Stimulated activated CD8-positive, alpha-beta memory T cell treated with anti-CD3 and anti-CD28 coated beads, Interleukin-15, amount 100 ng/mL, for 48 hours (primary cell): ENCODE measurements around the gene UCP3.

Source experiments
- DNase-seq, 2 donors: peaks; one replicate each; pipeline ENCODE4 v3.0.0-alpha.2; 2020; ENCODE audit warnings: low read depth in 2 of 2

The UCP3 gene

DNA sequence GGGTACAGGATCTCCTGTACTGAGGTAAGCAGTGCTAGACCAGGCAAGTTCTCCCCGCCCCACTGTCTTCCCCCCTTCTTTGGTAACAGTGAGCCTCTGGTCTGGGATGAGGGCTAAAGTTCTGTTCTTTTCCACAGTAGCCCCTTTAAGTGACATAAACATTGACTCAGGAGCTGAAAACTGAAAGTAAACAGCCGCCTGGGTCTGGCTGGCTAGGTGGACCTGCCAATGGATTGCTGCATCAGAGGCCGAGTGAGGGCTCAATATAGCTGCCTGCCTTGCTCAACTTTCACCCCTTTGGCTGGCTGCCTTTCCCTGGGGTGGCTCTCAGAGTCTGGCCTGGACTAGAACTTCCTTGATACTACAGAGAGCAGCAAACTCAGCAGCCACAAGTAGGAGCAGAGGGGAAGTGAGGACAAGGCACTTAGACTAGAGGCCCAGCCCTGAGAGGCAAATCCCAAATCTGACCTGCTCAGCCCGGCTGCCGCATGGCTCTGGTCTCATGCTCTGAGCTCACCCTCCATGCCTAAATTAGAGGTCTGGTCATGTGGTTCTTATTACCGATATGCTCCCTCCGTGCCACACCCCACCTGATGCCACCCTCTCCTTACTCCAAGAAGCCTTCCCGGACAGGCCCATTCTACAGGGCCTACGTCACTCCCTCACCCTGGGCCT is 9.6 kb upstream of the UCP3 start:
- no peak for DNase-seq

DNA sequence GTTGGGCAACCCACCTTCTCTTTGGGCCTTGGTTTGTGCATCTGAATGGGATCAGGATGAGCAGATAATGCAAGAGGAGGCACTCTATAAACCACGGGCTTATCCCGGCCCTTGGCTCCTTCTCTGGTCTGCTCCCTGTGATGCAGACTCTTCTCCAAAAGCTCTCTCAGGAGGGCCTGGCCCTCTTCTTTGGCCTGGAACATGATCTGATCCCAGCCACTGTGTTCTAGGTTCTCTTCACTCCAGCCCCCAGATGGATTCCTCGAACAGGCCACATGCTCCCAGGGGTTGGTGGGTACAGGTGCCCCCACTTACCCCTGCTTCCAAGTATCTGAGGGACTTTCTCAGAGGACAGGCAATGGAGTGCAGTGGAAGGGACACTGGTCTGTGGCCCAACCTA is 8.7 kb upstream of the UCP3 start:
- no peak for DNase-seq

DNA sequence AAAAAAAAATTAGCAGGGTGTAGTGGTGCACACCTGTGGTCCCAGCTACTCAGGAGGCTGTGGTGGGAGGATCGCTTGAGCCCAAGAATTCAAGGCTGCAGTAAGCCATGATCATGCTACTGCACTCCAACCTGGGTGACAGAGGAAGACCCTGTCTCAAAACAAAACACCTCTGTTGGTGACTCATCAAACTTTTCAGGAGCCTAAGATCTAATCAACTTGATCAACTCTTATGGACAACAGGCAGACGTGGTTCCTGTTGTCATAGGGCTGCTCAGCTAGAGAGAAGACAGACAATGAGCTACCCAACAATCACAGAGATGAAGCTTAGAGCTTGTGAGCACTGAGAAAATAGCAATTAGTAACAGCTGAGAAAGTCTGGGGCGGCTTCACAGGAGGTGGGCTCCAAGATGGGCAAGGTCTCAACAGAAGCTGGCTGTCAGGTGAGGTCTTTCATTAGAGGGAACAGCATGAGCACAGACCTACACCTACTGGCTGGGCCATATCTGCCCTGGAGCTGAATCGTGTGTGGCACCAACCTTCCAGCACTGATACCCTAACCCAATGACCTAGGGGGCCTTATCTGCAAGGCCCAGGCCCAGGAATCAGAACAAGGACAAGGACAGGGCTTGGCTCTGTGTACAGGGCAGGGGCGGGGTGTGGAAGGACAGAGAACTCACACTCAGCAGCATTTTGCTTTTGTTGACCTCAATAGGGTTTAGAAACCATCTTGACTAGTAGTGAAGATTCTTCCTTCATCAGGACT is 7.2 kb upstream of the UCP3 start:
- no peak for DNase-seq

DNA sequence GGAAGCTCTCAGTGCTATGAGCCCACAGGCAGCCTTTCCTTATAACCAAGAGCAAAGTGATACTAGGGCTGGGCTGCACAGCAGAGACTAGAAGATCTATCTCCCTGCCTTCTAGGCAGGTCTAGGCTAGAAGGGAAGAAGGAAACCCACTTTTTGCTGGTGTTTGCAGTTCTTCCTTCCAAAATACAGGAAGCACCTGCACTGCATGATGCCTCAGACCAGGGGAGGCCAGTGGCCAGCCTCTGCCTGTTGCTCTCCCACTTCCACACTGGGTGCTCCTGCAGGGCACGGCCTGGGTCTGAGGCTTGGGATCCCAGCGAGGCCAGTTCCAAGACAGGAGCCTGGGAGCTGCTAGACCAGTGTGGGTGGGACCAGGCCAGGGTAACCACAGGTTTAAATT is 6.0 kb upstream of the UCP3 start:
- DNase-seq, result no peak

DNA sequence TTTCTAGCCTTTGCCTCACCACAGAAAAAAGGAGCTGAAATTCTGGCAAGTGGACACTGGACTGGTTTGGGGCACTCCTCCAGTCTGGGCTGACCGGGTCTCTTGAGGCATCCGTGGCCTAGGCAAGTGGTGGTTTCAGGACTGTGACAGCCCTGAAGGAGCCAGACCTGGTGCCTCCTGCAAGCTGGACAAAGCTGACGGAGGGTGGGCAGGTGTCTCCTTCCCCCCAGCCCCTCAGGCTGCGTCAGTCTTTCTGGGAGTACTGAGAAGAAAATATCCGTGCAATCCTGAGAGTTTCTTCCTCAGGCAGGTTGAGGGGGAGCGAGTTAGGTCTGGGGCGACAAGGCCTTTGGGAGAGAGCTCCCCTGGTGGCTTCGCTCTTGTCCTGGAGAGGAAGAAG is 4.3 kb upstream of the UCP3 start:
- DNase-seq, result no peak

DNA sequence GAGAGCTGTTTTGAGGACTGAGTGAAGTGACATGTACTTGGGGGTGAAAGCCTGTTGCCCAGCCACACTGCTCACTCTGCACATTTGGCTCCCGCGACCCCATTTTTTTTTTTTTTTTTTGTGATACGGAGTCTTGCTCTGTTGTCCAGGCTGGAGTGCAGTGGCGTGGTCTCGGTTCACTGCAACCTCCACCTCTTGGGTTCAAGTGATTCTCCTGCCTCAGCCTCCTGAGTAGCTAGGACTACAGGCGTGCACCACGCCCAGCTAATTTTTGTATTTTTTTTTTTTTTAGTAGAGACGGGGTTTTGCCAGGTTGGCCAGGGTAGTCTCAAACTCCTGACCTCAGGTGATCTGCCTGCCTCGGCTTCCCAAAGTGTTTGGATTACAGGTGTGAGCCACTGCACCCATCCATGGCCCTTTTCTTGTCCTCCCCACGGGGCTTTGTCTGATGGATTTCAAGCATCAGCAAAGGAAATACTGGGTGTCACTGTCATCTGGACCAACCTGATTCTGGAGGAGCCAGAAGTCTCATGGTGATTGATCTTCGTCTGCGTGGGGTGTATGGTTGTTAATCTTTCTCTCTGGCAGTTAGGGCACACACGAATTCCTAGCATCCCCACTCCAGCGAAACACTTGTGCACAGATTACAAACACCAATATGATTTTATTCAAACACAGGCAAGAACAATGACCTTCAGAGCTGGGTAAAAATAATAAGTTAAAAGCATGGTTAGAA is 3.4 kb upstream of the UCP3 start:
- DNase-seq, result no peak

DNA sequence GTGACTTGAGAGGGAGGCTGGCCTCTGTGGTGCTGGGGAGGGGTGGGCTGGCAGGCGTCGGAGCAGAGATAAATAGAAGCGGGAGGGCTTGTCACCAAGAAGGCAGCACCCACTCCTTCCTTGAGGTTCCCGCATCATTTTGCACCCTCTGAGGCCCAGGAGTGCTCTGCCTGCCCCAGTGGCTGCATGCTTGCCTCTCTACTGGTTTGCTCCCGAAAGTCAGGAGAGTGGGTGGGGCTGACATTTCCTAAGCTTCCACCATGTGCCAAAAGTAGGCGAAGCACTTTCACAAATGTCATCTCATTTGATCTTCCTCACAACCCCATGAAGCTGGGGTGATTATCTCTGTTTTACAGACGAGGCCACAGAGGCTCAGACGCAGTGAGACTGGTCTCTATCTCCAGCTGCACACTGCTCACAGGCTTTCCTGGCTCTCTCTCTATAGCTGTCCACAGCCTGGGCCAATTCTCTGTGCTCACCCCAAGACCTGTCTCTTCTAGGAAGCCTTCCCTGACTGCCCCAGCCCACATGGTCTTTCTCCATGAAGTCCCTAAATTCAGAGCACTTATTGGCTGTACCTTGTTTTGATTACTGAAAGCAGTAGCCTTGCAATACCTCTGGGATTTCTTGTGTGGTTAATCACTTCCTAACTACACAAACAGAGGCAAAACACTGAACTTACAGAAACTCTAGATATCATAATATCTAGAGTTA is 2.6 kb upstream of the UCP3 start:
- peak; percentile 60 to 68 for DNase-seq

DNA sequence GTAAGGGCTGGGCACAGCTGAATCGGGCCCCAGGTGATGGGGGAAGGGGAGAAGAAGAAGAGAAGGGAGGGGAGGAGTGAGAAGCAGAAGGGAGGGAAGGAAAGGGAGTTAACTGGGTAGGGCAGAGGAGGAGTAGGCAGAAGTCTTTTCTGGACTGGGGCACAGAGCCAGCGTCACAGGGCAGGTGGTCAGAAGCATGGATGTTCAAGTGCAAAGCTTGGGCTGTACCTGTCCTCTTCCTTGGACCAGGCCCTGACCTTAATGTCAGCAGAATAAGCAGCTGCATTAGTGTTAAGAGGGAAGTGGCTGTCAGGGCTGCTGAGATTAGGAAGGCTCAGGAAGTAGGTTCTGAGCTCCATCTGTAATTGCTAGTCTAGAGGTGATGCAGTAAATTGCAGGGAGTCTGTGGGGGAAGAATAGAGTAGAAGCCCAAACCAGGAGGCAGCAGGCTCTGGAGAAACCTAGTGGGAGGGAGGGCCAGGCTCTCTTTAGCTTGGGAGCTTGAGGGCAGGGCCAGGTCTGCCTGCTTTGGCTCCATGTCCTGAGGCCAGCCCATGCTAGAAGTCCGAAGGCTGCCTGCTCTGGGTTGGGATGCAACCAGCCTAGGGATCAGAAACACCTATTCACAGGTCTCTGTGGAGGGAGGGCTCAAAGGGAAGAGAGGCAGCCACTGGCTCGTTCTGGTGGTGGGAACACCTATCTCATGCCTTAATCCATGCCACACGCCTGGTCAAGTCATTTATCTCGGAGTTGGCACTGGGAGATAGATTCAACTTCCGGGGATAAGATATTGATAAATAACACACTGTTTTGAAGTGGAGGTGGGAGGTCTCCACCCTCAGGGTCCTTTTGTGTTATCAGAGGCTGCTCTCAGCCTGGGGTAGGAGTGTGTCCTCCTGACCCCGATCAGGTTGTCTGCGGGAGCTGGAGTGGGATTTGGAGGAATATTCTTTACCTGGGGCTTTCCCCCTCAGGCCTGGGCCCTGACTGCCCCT is 1.7 kb upstream of the UCP3 start:
- DNase-seq, result no peak

DNA sequence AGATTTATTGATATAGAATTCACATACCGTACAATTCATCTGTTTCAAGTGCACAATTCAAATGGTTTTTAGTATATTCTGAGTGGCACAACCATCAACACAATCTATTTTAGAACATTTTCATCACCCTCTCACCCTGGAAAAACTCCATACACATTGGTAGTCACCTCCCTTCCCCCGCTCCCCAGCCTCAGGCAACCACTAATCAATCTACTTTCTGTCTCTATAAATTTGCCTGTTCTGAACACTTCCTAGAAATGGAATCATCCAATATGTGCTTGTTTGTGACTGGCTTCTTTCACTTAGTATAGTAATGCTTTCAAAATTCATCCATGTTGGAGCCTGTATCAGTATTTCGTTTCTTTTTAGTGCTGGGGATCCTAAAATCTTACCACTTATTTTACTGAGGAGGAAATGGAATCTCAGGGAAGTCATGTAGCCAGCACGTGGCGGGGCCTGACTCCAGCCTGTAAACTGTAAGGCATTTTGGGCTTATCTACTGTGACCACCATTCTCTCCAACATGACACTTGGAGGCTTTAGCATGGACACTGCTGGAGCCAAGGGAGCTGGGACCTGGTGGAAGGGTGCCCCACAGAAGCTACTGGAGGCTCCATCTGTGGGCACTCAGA is 905 bp upstream of the UCP3 start:
- DNase-seq, result no peak

DNA sequence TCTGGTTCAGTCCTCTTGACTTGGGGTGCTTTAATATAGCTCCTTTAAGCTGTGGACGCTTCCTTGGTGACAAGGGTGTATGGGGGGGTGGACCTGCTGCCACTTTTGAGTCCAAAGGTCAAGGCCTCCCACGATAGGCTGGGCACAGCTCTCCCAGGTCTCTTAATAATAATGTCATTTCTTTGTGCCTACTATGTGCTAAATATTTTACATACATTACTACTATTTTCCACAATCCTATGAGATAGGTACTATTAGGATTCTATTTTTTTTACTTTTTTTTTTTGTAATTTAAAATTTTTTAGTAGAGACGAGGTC is 304 bp upstream of the UCP3 start:
- no peak for DNase-seq

DNA sequence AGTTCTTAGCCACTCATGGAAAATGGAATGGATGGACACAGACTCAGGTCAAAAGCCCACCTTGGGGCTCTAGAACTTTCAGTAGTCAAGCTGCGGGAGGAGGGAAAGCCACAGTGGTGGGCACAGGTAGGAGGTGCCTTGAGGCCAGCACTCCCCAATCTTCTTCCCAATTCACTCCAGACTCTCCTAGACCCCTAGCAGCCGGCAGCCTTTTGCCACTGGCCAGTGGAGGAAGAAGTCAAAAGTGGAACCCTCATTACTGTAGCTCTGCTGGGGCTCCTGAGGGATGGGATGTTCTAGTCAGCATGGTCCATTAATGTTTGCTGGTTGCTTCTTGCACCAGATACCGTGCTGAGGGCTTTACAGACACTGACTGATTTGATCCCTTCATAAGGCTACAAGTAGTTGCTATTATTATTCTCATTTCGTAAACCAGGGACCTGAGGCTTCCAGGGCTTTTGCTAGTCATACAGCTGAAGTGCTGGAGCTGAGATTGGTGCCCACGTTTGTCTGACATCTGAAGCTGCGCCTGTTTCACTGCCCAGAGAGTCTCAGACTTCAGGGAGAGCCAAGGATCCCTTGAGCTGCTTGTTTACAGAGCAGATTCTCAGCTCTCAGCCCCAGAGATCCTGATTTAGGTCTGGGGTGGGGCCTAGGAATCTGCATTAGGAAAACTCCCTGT is 1.1 kb downstream of the UCP3 start:
- no peak for DNase-seq

DNA sequence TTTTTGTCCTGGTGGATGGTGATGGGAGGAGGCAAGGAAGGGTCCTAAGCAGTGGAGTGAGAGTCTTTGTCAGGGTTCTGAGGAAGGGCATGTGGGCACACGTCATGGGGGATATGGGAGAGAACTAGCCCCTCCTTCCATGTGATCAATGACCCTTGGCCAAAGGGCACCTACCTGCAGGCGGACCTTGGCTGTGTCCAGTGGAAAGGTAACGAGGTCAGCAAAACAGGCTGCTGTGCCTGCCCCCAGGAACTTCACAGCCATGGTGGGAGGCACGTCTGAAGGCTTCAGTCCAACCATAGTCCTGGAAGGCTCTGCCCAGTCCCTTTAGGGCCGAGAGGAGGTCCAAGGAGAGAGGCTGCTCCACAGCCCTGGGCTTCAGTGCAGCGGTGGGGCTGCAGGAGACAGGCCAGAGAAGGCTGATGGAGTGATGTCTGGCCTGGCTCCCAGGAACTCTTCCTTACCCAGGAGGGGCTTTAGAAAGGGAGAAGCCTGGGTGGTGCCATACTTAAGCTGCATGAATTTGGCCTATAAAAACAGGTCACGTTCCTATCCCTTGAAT is 2.1 kb downstream of the UCP3 start:
- no peak for DNase-seq

DNA sequence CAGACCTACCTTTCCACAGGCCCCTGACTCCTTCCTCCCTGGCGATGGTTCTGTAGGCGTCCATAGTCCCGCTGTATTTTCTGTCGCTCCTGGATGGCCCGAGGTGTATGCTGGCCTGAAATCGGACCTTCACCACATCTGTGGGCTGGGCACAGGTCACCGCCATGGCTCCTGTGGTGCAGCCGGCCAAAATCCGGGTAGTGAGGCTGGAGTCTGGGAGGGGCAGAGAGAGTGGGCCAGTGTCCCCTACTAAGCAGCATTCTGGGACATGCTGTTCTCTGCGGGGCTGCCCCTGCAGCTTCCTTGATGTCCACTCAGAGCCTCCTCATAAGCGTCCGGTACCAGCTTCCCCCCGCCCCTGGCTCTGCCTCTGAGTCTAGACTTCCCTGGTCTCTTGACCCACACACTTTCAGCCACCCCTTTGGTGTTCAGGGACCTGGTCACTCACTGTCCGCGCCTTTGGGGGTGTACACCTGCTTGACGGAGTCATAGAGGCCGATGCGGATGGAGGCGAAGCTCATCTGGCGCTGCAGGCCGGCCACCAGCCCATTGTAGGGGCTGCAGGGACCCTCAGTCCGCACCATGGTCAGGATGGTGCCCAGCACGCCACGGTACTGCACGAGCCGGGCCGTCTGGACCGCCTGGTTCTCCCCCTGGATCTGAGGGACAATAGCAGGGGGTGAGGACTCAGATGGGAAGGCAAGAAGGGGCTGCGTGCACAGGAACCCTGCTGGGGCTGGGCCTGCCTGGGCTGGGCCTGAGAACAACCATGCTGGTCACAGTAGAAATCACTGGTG is 3.0 kb downstream of the UCP3 start:
- DNase-seq, result no peak

DNA sequence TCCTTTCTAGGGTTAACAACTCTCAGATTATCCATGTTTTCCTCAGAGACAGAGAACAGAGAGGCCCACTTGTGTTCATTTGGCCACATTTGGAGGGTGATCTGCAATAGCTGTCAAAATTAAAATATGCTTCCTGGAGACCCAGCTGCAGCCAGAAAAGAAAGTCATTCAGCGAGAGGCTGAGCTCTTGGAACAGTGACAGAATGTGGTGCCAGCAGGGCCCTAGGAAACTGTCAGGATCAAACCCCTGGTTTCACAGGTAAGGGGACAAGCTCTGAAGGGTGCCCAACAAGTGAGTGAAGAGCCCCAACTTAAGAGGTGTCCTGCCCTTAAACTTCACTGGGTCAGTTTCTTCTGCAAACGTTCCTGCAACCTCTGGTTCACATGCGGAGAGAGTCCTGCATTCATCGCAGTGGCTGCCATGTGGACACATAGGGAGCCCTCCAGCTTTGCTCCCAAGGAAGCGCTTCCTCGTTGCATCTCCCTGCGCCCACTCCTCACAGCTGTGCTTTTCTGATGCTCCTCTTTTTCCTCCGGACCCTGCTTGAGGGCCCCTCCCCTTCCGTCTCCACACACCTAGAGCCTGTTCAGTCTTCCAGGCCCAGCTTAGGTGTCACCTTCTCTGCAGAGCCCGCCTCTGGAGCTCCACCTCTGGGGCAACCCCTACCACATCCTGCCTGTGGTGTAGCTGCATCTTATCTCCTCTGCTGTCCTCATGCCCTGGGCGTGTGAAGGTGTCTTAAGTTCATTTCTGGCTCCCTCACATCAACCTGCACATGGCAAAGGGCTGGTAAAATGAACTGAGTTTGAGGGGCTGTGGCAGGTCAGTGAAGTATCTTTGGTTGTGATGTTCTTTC is 3.9 kb downstream of the UCP3 start:
- DNase-seq, result peak; percentile 72 to 75

DNA sequence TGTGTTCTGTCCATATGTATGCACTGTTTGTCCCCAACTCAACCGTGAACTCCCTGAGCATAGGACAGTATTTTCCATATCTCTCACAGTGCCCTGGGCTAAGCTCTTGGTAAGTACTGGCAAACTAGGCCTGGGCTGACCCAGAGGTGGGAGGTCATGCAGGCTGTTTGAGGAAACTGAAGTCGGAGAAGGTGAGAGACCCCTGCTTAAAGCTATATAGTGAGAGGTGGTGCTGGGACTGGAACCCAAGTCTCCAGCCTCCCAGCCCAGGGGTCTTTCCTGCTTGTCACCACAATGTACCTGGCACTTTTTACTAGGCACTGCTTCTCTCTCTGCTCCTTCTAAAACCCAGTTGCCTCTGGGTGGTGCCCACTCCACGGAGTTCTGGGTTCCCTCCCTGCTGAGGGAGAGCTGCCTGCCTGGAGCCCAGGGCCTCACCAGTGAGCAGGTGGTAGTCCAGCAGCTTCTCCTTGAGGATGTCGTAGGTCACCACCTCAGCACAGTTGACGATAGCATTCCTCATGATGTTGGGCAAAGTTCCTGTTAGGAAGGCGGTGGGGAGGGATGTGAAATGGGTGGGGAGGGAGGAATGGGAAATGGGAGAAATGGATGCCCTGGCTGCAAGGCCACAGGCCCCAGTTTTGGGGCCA is 4.7 kb downstream of the UCP3 start:
- DNase-seq, result no peak

DNA sequence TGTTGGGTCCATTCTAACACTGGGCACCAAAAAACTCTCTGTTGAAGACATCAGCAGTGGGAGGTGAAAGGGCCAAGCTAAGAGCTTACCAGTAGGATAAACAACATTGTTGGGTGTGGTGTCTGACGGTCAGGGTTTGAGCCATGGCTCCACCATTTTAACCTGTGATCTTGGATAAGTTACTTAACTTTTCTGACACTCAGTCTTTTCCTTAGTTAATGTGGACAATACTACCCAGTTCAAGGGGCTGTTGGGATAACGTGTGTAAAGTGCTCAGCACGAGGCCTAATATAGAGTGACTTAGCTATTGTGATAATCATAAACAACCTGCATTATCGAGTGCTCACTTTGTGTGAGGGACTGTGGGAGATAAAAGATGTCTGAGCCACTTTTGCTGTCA is 6.1 kb downstream of the UCP3 start:
- DNase-seq, result no peak

DNA sequence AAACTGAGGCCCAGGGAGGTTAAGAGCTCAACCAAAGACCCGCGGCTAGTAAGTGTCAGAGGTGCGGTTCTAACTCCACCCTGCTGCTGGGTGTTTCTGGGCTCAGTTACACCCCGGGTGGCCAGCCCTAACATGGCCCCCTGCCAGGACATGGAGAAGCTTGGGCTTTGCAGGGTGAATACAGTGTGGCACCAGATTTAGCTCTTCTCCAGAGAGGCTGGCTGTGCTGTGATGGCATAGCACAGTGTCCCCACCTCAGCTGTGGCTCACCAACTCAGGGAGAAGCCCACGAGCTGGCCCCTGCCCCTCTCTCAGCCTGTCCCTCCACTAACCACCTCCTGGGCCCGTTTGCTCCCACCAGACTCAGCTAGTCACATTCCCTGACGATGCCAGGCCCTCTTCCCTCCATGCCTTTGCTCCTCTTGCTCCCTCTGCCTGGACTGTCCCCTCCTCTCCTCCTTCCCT is 7.0 kb downstream of the UCP3 start:
- no peak for DNase-seq
